Measurements from ENCODE around the gene PCDH9.
A peak's percentile ranks its signal among the peaks of the same experiment; 100 is the strongest.

PCDH9 gene, protein sequence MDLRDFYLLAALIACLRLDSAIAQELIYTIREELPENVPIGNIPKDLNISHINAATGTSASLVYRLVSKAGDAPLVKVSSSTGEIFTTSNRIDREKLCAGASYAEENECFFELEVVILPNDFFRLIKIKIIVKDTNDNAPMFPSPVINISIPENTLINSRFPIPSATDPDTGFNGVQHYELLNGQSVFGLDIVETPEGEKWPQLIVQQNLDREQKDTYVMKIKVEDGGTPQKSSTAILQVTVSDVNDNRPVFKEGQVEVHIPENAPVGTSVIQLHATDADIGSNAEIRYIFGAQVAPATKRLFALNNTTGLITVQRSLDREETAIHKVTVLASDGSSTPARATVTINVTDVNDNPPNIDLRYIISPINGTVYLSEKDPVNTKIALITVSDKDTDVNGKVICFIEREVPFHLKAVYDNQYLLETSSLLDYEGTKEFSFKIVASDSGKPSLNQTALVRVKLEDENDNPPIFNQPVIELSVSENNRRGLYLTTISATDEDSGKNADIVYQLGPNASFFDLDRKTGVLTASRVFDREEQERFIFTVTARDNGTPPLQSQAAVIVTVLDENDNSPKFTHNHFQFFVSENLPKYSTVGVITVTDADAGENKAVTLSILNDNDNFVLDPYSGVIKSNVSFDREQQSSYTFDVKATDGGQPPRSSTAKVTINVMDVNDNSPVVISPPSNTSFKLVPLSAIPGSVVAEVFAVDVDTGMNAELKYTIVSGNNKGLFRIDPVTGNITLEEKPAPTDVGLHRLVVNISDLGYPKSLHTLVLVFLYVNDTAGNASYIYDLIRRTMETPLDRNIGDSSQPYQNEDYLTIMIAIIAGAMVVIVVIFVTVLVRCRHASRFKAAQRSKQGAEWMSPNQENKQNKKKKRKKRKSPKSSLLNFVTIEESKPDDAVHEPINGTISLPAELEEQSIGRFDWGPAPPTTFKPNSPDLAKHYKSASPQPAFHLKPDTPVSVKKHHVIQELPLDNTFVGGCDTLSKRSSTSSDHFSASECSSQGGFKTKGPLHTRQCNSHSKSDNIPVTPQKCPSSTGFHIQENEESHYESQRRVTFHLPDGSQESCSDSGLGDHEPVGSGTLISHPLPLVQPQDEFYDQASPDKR (N-terminal part only)

DNA sequence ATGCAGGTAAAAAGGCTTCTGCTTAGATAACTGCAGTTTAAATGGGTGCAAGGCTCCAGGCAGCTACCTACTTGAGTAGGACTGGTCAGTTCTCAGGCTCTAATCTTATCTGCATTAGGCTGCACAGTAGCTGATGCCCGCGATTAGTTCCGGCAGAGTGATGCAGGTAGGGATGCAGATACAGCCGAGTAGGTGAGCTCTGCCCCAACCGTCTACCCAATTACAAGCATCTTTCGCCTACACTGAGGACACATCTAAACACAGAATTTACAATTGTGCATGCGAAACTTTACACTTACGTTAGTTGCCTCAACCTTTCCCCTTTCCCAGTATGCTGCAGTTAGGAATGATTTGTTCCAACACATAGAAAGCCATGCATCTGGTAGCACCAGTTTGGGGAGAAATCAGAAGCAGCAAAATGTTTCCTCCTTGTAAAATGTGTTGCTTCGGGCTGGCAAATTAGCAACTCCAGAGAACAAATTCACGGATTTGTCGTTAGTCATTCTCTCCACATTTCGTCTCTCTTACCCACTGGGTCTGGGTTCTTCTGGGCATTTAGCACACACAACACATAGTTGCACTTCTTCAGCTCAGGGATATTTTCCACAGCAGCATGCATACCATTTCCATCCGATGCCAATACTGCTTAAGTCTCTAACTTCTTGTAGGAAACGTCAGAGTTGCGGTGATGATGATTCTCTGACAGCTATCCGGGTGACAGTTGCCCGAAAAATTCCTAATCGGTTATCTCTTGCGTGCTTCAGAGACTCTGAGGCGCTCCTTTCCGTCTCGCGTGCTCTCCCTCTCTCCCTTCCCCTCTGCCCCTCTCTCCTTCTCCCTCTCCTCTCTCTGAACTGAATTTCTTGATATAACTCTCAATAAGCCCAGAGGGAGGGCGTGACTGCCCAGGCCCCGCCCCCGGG is at the start of gene PCDH9:
TSS of gene PCDH9 (minus strand) at position 856 of the 923 bp plus-strand sequence. CDS start 1,896 bp downstream, outside the sequence.
- Histone ChIP-seq H3K4me2 (peak within 1 kb of the TSS; percentile 86), H3K27me3 (no peaks in the 10 kb centered on the region), H3K4me1 (peaks cover 38% of the 10 kb centered on the region), H3K27ac (peak within 1 kb of the TSS; percentile 83), H3K4me3 (peak within 1 kb of the TSS; percentile 95), H3K36me3 (peaks cover 5% of the 10 kb centered on the region; the same call in 1 of the 2 replicates), H3K9me3 (no peaks in the 10 kb centered on the region), H4K20me1 (peaks cover 39% of the 10 kb centered on the region), H3K9ac (peak within 1 kb of the TSS; percentile 84)
- TF ChIP-seq Cebpa-rat (IDR thresholded peaks at IDR 0.05): no peak

DNA sequence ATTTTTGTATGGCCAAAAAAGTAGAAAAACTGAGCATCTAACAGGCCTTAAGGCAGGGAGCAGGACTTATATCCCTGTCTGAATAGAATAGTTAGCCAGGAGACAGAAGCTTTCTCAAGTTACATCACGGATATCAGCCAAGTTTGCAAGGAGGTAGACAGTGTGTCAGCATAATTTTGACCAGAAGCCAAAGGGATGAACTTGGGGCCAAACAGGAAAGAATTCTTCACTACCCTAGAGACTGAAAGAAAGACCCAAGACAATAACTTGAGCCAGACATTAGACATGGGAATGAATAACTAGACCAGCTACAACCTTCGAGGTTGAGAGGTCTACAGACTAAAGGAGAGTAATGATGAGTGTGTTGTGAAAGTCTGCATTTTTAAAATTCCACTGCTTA is 48.1 kb upstream of the PCDH9 start:
- no peak overlapping the region for H3K27ac ChIP-seq
- no peak overlapping the region for H3K4me3 ChIP-seq
- no peaks in the 10 kb centered on the region for H3K4me1 ChIP-seq

DNA sequence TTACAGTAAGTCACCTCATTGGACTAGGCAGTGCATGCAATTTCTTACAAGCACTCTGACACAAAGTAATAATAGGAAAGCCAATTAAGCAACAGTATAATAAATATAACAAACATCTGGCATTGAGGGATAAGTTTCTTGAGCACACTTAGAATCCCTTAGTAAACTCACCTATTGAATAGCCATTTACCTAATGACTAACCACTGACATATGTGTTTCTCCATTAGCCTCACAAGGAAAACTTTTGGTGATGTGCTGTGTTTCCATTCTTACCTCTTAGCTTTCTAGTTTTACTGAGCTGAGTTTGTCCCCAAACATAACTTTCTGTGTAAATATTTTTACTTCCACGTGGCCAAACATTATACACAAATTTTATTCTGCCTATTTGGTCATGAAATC is 47.4 kb upstream of the PCDH9 start:
- no peak overlapping the region for H3K4me2 ChIP-seq
- H3K9me3 ChIP-seq: no peaks in the 10 kb centered on the region
- no peaks in the 10 kb centered on the region for H4K20me1 ChIP-seq
- H3K9ac ChIP-seq: no peak overlapping the region
- no peaks in the 10 kb centered on the region for H3K4me1 ChIP-seq
- no peaks in the 10 kb centered on the region for H3K36me3 ChIP-seq
- H3K27ac ChIP-seq: no peak overlapping the region
- H3K27me3 ChIP-seq: no peaks in the 10 kb centered on the region
- H3K4me3 ChIP-seq: no peak overlapping the region
- no peak for TF ChIP-seq Cebpa-rat (IDR thresholded peaks at IDR 0.05)

More for the DNA sequence above, 48.1 kb upstream of the PCDH9 start:
- TF ChIP-seq Cebpa-rat (IDR thresholded peaks at IDR 0.05): no peak
- H4K20me1 ChIP-seq: no peaks in the 10 kb centered on the region
- no peak overlapping the region for H3K4me2 ChIP-seq
- no peaks in the 10 kb centered on the region for H3K36me3 ChIP-seq
- H3K9ac ChIP-seq: no peak overlapping the region
- no peaks in the 10 kb centered on the region for H3K9me3 ChIP-seq
- H3K27me3 ChIP-seq: no peaks in the 10 kb centered on the region

DNA sequence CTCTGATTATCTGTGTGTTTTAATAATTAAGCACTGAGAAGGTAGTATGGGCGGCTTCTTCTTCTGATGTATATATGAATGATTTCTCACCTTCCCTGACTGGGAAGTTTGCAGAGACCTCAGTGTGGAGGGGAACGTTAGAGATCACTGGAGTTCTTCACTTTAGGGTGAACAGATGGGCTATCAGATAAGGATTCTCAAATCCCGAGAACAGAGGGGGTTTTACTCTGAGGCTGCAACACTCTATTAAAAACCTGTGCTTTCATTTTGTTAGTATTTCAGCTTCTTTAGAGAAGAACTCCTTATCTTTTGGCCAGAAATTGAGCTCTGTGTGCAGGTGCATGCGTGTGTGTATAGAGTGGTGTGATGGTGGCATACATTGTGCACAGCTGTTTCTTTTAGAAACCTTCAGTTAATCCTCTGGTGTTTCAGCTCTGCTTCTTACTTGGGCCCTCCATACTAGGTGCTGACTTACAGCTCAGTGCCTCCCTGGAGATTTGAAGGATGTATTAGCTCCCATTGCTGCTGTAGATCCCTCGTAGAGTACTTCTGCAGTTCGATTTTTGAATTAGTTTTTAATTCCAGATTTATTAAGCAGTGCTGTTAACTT is 45.3 kb upstream of the PCDH9 start:
- H3K4me3 ChIP-seq: no peak overlapping the region
- no peaks in the 10 kb centered on the region for H3K27me3 ChIP-seq
- no peaks in the 10 kb centered on the region for H3K4me1 ChIP-seq
- H3K9ac ChIP-seq: no peak overlapping the region
- H4K20me1 ChIP-seq: no peaks in the 10 kb centered on the region
- no peaks in the 10 kb centered on the region for H3K36me3 ChIP-seq
- no peak for TF ChIP-seq Cebpa-rat (IDR thresholded peaks at IDR 0.05)
- no peak overlapping the region for H3K27ac ChIP-seq
- no peak overlapping the region for H3K4me2 ChIP-seq
- no peaks in the 10 kb centered on the region for H3K9me3 ChIP-seq

DNA sequence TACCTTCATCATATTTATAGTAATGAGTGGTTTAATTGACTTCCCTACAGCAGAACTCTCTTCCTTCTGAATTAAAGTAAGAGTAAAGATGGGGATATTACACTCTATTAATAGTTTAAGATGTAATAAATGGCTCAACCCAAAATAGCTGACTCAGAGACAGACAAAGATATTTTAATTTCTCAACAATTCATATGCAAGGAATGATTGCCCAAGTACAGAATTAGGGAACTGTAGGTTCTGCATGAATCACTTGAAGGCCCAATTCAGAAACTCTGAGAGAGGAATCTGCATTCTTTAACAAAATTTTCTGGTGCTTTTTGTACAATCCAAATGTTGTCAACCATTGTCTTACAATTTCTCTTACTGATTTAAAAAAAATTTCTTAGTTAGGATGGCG is 42.9 kb upstream of the PCDH9 start:
- no peaks in the 10 kb centered on the region for H3K9me3 ChIP-seq
- no peak overlapping the region for H3K27ac ChIP-seq
- H3K4me2 ChIP-seq: no peak overlapping the region

DNA sequence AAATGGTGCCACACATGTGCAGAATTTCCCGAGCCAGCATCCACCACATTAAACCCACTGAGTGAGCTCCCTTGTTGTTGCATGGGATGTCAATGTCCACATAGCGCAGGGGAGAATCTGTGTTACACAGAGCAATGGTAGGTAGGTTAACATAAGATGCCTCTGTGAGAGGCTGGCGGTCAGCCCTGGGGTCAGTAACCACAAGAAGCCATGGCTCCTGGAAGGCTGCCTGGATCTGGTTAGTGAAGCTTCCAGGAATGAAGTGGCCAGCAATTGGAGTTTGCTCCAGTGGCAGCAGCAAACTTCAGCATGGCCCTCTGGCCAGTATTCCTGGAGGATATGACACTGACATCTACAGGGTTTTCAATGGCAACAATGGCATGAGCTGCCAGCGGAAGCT is 37.0 kb upstream of the PCDH9 start:
- no peaks in the 10 kb centered on the region for H4K20me1 ChIP-seq
- H3K36me3 ChIP-seq: no peaks in the 10 kb centered on the region
- H3K9ac ChIP-seq: no peak overlapping the region
- H3K4me1 ChIP-seq: no peaks in the 10 kb centered on the region
- no peak overlapping the region for H3K27ac ChIP-seq
- TF ChIP-seq Cebpa-rat (IDR thresholded peaks at IDR 0.05): no peak
- H3K9me3 ChIP-seq: no peaks in the 10 kb centered on the region
- no peaks in the 10 kb centered on the region for H3K27me3 ChIP-seq
- H3K4me3 ChIP-seq: no peak overlapping the region
- H3K4me2 ChIP-seq: no peak overlapping the region

More for the DNA sequence above, 42.9 kb upstream of the PCDH9 start:
- H4K20me1 ChIP-seq: no peaks in the 10 kb centered on the region
- H3K9ac ChIP-seq: no peak overlapping the region
- H3K4me3 ChIP-seq: no peak overlapping the region
- H3K4me1 ChIP-seq: no peaks in the 10 kb centered on the region
- H3K27me3 ChIP-seq: no peaks in the 10 kb centered on the region
- TF ChIP-seq Cebpa-rat (IDR thresholded peaks at IDR 0.05): no peak
- no peaks in the 10 kb centered on the region for H3K36me3 ChIP-seq

DNA sequence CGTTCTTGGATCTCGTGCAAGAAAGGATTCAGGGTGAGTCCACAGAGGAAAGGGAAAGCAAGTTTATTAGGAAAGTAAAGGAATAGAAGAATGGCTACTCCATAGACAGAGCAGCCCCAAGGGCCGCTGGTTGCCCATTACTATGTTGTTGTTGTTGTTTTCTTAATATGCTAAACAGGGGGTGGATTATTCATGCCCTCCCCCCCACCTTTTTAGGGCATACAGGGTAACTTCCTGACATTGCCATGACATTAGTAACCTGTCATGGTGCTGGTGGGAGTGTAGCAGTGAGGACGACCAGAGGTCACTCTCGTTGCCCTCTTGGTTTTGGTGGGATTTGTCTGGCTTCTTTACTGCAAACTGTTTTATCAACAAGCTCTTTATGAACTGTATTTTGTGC is 29.1 kb upstream of the PCDH9 start:
- Histone ChIP-seq H3K9ac (no peak overlapping the region), H3K4me3 (no peak overlapping the region), H3K27me3 (no peaks in the 10 kb centered on the region), H3K9me3 (no peaks in the 10 kb centered on the region), H3K27ac (no peak overlapping the region), H4K20me1 (no peaks in the 10 kb centered on the region), H3K4me1 (no peaks in the 10 kb centered on the region), H3K36me3 (no peaks in the 10 kb centered on the region), H3K4me2 (no peak overlapping the region)
- no peak for TF ChIP-seq Cebpa-rat (IDR thresholded peaks at IDR 0.05)

DNA sequence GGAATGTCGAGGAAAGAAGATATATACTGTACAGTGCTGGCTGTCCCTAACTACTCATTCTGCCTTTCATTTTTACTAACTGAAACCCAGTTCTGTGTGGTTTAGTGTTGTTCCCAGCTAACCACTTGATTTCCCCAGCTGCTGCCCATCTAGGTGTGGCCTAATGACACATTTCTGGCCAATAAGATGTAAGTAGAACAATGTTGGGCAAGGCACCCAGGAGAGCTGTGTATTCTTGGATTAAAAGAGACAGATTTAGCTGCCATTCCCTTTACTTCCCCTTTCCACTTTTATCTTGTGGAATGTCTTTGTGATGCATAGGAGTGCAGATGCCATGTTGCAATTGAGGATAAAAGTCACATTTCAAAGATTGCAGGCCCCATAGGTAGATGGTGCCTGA is 28.3 kb upstream of the PCDH9 start:
- Histone ChIP-seq H3K9me3 (no peaks in the 10 kb centered on the region), H3K4me2 (no peak overlapping the region), H4K20me1 (no peaks in the 10 kb centered on the region), H3K9ac (no peak overlapping the region), H3K36me3 (no peaks in the 10 kb centered on the region), H3K4me1 (no peaks in the 10 kb centered on the region), H3K27ac (no peak overlapping the region), H3K4me3 (no peak overlapping the region), H3K27me3 (no peaks in the 10 kb centered on the region)
- TF ChIP-seq Cebpa-rat (IDR thresholded peaks at IDR 0.05): no peak

All from BLaER1 (cell line).